Stimulated activated CD4-positive, alpha-beta T cell treated with anti-CD3 and anti-CD28 coated beads, Interleukin-12 subunit alpha, Interleukin-12 subunit beta, amount 100 ng/mL, for 4 hours (primary cell): ENCODE data around the gene FOXO3.

ENCODE experiments used
- DNase-seq: peaks from one replicate; pipeline ENCODE4 v3.0.0-alpha.2; 2020

FOXO3 gene

GRCh38 chr6:108576709-108577108, 16.0 kb downstream of the FOXO3 start:
- no peak for DNase-seq

GRCh38 chr6:108578166-108578565, 17.4 kb downstream of the FOXO3 start:
- no peak for DNase-seq

GRCh38 chr6:108578595-108579327, 18.0 kb downstream of the FOXO3 start:
- DNase-seq, result no peak

GRCh38 chr6:108579328-108579721, 18.6 kb downstream of the FOXO3 start:
- DNase-seq, result no peak

- DNase-seq, result no peak
These were observed 19.9 kb downstream of the FOXO3 start for GRCh38 chr6:108580646-108581045.

GRCh38 chr6:108581237-108581931, 20.7 kb downstream of the FOXO3 start:
- no peak for DNase-seq

- no peak for DNase-seq
These were observed 21.3 kb downstream of the FOXO3 start for GRCh38 chr6:108581932-108582475.

- no peak for DNase-seq
These were observed 21.9 kb downstream of the FOXO3 start for GRCh38 chr6:108582618-108583017.

GRCh38 chr6:108584323-108584722, 23.6 kb downstream of the FOXO3 start:
- no peak for DNase-seq

GRCh38 chr6:108585359-108585758, 24.6 kb downstream of the FOXO3 start:
- DNase-seq, result no peak

GRCh38 chr6:108585921-108586536, 25.3 kb downstream of the FOXO3 start:
- DNase-seq, result no peak

- no peak for DNase-seq
These were observed 26.7 kb downstream of the FOXO3 start for GRCh38 chr6:108587258-108588059.

- no peak for DNase-seq
These were observed 27.9 kb downstream of the FOXO3 start for GRCh38 chr6:108588586-108588985.

GRCh38 chr6:108589244-108589791, 28.6 kb downstream of the FOXO3 start:
- no peak for DNase-seq

GRCh38 chr6:108591040-108591816, 30.5 kb downstream of the FOXO3 start:
- no peak for DNase-seq

GRCh38 chr6:108592371-108593337, 31.9 kb downstream of the FOXO3 start:
- no peak for DNase-seq

GRCh38 chr6:108594151-108594550, 33.4 kb downstream of the FOXO3 start:
- DNase-seq, result no peak

GRCh38 chr6:108594640-108595039, 33.9 kb downstream of the FOXO3 start:
- DNase-seq, result no peak

- no peak for DNase-seq
These were observed 36.2 kb downstream of the FOXO3 start for GRCh38 chr6:108596956-108597355.

- no peak for DNase-seq
These were observed 37.0 kb downstream of the FOXO3 start for GRCh38 chr6:108597572-108598304.
